Measurements from ENCODE around the gene ZNF888. TPM values are rescaled to one million over a fixed set of nuclear protein-coding genes. Genes with fewer than 3 reads are reported as not detected.
A peak's percentile ranks its signal among the peaks of the same experiment; 100 is the strongest.
"Not testable (repeated sequence)": the region's sequence is repeated elsewhere in the genome, so short reads cannot be mapped to it uniquely, and the experiment has no call there.

The ZNF888 gene
- total RNA-seq: 1 to 10 TPM; 1.7 to 1.9 TPM
- long read RNA-seq: 0 reads

DNA sequence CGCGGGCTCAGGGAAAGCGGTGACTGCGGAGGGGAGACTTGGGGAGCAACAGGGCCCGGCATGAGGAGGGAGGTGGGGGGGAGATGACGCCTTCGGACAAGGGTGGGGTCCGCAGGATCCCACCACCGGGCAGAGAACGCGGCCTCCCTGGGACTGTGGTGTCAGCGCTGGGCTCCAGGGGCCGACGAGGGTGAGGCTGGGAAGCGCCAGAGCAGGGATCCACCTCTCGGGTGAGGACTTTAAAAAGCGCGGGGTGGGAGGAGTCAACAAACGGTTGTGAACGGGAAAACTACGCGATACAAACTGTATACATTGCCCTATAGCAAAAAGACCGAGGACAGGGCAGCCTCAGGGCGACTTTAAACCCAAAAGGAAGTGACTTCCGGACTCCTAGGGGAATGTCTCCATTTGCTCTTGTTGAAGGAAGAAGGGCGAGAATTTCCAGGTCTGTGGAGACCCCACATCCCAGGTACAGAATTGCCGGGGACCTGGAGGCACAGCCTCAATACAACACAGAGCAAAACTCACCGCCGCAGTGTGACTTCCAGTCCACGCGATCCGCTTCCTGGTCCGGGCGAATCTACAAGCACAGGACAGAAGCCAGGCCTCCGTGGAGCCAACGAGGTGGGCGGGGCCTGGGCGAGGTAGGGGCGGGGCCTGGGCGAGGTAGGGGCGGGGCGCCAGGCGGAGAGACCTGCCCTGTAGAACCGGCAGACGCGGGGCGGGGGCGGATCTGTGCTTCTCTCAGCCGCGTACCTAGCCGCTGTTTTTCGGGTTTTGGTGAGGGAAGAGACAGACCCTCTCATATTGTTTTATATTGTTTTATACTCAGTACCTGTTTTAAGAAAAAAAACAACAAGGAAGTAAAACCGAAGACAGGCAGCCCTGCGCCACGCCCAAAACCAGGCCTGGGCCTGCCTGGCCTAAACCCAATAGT lies at the start of gene ZNF888:
Gene ZNF888, minus strand, starts transcription at position 588 of the 937 bp plus-strand sequence. CDS start 5,555 bp downstream, outside the sequence.
- peak; percentile 100 for ATAC-seq
- peak; percentile 89 for DNase-seq
- intact Hi-C loops (cut with DNase I): no loop called here

DNA sequence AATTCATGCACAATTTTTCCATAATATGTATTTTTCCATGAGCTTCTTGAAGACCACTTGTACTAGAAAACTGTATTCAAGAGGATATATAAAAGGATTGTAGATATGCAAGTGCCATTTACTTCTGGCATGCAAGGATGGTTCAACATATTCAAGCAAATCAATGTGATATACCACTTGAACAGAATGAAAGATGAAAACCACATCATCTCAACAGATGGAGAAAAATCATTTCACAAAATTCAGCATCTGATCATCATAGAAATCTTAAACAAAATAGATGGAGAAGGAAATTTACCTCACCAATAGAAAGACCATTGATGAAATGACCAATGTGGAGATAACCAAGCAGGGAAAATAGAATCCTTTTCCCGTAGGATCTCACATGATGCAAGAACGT lies 44.5 kb upstream of the ZNF888 start:
- intact Hi-C loops (cut with DNase I): no loop called here
- no peak for ATAC-seq
- DNase-seq: no peak

DNA sequence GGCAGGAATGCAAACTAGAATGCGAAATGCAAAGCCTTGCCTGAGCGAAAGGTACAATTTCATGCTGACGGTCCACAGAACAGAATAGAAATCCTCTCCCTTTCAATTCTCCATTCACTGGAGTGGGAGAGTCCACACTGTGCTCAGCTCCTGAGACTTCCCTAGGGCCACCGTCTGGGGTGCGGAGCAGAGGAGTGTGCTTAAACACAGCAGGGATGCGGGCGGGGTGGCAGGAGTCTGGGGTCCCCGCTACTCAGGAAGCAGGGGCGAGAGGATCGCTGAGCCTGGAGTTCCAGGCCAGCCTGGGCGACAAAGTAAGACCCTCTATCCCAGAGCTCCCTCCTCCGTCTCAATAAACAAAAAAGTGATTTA lies 40.0 kb upstream of the ZNF888 start:
- ATAC-seq: peak; percentile 39 to 52
- peak; percentile 29 for DNase-seq
- intact Hi-C loops (cut with DNase I): loop anchor here in 1 of 2 donors (2.0 to 5.0 kb wide), 3 partner anchors 20 to 66 kb away; partner anchors contain the start of gene ZNF320

DNA sequence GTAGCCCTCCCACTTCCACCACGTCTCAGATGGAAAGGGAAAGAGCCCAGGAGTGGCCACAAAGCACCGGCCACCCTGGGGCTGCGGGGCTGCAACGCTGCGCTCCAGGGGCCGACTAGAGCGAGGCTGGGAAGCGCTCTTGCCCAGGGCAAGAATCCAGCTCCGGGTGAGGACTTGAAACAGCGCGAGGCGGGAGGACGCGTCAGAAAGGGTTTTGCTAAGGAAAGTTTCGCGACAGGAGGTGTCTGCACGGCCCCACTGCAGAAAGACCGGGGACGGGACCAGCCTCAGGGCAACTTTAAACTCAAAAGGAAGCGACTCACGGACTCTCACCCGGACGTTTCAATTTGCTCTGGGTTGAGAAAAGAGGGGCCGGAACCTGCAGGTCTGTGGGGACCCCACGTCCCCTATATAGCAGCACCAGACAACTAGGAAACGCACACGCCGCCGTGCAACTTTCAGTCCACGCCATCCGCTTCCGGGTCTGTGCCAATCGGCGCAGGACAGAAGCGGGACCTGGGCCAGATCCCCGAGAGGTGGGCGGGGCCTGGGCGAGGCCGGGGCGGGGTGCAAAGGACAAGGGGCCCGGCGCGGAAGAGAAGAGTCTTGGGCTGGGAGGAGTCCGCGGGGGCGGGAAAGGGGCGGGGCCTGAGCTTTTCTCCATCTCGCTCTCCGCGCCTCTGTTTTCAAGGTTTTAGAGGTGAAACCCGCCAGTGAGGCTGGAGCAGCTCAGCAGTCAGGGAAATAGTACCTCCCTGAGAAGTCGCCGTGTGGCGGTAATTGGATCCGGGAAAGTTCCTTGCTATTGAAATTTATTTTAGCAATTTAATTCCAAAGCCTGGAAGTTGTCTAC lies 39.4 kb upstream of the ZNF888 start, which contains the start of gene ZNF816:
Gene ZNF816, minus strand, starts transcription at position 488 of the 853 bp plus-strand sequence. CDS start 6,792 bp downstream, outside the sequence.
- peak; percentile 99 to 100 for ATAC-seq
- intact Hi-C loops (cut with DNase I): loop anchor here in 1 of 2 donors (2.0 to 5.0 kb wide), 3 partner anchors 20 to 65 kb away; partner anchors contain the start of gene ZNF320
- peak; percentile 98 for DNase-seq

DNA sequence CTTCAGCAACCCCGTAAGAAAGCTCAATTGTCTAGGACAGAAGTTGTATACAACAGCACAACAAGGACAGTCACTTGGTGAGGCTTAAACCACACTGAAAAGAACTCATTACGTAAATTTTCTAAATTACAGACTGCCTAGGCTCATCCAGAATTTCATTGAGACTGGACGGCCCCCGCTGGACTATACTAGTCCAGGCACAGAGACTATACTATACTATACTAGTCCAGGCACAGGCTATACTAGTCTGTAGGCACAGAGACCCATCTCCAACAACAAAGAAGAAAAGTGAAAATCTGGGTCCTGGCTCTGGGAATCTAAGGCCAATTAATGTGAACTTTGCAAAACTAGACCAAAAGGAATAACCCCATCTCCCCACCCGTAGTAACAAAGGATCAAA lies 38.8 kb upstream of the ZNF888 start:
- ATAC-seq (peak in 1 of 2 donors; percentile 7), DNase-seq (no peak)
- intact Hi-C loops (cut with DNase I): loop anchor here in 1 of 2 donors (2.0 to 5.0 kb wide), 3 partner anchors 19 to 65 kb away; partner anchors contain the start of gene ZNF320

DNA sequence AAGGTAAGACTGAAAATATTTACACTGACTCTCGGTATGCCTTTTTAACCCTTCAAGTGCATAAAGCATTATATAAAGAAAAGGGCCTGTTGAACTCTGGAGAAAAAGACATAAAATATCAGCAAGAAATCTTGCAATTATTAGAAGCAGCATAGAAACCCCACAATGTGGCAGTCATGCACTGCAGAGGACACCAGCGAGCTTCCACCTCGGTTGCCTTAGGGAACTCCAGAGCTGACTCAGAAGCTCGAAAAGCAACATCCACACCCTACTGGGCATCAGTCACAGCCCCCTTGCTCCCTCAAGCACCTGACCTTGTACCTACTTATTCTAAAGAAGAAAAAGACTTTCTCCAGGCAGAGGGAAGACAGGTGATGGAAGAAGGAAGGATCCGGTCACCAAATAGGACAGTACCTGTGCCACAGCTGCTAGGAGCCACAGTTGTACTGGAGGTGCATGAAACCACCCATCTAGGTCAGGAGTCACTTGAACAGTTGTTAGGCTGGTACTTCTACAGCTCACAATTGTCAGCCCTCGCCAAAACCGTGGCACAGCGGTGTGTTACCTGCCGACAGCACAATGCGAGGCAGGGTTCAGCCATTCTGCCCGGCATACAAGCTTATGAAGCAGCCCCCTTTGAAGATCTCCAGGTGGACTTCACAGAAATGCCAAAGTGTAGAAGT lies 36.5 kb upstream of the ZNF888 start:
- intact Hi-C loops (cut with DNase I): loop anchor here in 1 of 2 donors (5.0 kb wide), 1 partner anchor 62 kb away; the partner anchor contains the start of gene ZNF320
- DNase-seq (no peak), ATAC-seq (no peak)

DNA sequence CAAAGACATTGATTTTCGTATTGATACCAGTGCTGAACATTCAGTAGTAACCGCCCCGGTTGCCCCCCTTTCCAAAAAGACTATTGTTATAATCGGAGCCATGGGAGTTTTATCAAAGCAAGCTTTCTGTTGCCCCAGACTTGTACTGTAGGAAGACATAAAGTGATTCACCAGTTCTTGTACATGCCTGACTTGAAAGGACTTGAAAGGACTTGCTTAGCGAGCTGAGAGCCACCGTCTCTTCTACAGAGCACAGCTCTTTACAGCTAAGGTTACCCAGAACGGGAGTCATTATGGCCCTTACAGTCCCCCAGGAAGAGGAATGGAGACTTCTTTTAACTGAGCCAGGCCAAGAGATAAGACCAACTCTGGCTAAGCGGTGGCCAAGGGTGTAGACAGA lies 34.4 kb upstream of the ZNF888 start:
- intact Hi-C loops (cut with DNase I): no loop called here
- ATAC-seq (no peak), DNase-seq (no peak)

DNA sequence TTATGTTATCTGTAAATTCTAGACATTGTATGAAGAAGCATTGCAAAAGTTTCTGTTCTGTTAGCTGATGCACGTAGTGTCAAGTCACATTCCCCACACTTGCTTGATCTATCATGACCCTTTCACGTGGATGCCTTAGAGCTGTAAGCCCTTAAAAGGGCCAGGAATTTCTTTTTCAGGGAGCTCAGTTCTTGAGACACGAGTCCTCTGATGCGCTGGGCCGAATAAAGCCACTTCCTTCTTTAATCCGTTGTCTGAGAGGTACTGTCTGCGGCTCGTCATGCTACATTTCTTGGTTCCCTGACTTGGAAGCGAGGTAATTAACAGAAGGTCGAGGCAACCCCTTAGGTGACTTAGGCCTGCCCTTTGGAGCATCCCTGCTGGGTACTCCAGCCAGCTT lies 33.7 kb upstream of the ZNF888 start:
- intact Hi-C loops (cut with DNase I): no loop called here
- DNase-seq: no peak
- ATAC-seq: no peak

DNA sequence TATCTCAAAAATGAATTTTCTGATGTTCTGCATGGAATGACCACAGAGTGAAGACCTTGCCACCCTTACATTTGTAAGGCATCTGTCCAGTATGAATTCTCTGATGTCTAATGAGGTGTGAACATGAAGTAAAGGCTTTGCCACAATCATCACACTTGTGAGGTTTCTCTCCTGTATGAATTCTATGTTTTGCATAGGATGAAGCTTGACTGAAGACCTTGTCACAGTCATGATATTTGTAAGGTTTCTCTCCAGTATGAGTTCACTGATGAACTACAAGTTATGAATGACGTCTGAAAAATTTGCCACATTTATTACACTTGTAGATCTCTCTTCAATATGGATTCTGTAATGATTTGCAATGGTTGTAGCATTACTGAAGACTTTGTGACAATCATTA lies 26.2 kb upstream of the ZNF888 start:
- ATAC-seq (no peak), DNase-seq (no peak)
- intact Hi-C loops (cut with DNase I): loop anchor here in 1 of 2 donors (10.0 kb wide), 1 partner anchor 95 kb away; the partner anchor contains the start of gene ZNF468

DNA sequence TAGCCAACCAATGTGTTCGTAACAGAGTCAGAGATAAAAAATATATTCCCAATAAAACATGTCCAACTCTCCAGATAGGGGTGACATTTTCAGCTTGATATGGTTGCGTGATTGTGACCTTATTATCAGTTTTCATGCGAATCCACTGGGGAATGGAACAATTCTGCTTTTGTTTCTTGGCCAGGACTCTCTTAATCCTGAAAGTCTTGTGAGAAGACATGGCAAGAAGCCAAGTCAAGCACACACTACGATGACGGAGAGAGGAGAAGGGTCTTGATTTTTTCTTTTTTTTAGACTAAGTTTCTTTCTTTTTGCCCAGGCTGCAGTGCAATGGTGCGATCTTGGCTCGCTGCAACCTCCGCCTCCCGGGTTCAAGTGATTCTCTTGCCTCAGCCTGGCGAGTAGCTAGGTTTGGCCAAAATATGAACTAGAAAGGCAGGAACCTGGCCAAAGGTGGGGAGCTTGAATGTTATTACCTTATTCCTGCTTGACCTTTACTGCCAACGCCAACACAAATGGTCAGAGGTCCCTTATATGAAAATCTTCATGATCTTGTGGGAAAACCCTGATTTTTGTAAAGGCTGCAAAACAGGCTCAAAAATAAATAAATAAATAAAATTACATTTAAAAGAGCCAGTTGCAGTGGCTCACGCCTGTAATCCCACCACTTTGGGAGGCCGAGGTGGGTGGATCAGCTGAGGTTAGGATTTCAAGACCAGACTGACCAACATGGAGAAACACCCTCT lies 25.0 kb upstream of the ZNF888 start:
- ATAC-seq: no peak
- DNase-seq: no peak
- intact Hi-C loops (cut with DNase I): loop anchor here in 1 of 2 donors (10.0 kb wide), 1 partner anchor 93 kb away; the partner anchor contains the start of gene ZNF468

DNA sequence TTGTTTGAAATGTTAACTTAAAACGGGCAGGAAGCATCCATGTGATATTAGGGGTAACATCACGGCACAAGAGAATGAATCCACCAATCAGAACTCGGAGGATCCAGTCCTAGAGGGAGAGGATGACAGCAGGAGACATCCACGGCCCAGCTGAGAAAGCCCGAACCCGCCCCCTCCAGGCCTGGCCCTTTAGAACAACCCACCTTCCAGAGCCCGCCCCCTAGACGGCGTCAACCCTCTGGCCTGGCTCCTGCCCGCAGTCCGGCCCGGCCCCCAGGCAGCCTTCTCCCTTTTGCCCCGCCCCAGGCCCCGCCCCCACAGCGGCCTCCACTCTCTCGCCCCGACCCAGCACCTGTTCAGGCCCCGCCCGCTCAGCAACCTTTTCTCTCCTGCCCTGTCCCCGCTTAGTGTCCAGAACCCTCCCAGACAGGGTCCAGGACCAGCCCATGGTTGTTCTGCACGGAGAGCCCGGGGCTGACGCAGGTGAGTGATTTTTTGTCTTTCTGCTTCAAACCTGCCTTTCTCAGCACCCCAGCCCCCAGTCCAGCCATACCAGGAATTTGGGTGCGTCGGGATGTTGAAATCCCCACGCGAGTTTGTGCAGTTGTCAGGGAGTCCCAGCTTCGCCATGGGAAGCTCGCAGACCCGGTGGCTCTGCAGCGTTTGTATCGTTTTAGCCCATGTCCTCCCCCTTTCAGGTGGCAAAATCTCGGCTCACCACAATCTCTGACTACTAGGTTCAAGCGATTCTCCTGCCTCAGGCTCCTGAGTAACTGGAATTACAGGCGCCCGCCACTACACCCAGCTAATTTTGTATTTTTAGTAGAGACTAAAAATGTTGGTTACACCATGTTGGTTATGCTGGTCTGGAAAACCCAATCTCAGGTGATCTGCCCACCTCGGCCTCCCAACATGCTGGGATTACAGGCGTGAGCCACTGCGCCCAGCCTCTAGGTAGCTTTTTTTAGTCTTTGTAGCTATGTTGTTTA lies 23.4 kb upstream of the ZNF888 start:
- intact Hi-C loops (cut with DNase I): loop anchor here in 1 of 2 donors (10.0 kb wide), 1 partner anchor 92 kb away; the partner anchor contains the start of gene ZNF468
- DNase-seq (peak; percentile 85), ATAC-seq (peak; percentile 4 to 64)

DNA sequence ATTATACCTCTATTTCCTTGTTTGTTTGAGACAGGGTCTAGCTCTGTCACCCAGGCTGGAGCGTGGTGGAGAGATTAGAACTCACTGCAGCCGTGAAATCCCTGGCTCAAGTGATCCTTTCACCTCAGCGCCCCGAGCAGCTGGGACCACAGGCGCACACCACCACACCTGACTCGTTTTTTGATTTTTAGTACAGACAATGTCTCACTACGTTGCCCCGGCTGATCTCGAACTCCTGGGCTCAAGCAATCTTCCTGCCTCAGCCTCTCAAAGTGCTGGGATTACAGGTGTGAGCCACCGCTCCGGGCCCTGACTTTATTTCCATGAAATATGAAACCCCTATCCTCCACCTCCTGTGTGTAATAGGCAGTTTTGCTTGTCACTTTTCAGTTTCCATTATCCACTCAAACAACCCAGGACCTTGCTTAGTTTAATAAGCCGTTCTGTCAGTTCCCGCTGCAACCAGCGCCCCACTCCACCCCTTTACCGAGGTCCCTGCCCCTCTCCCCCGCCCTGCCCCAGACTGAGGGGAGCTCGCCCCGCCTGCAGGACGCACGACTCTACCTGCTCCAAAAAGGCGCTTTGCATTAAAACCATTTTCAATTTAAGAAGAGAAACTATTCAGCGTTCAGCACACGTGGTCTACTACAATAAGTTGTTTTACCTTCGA lies 22.6 kb upstream of the ZNF888 start:
- intact Hi-C loops (cut with DNase I): loop anchor here in 1 of 2 donors (10.0 kb wide), 1 partner anchor 91 kb away; the partner anchor contains the start of gene ZNF468
- ATAC-seq (no peak), DNase-seq (no peak)

DNA sequence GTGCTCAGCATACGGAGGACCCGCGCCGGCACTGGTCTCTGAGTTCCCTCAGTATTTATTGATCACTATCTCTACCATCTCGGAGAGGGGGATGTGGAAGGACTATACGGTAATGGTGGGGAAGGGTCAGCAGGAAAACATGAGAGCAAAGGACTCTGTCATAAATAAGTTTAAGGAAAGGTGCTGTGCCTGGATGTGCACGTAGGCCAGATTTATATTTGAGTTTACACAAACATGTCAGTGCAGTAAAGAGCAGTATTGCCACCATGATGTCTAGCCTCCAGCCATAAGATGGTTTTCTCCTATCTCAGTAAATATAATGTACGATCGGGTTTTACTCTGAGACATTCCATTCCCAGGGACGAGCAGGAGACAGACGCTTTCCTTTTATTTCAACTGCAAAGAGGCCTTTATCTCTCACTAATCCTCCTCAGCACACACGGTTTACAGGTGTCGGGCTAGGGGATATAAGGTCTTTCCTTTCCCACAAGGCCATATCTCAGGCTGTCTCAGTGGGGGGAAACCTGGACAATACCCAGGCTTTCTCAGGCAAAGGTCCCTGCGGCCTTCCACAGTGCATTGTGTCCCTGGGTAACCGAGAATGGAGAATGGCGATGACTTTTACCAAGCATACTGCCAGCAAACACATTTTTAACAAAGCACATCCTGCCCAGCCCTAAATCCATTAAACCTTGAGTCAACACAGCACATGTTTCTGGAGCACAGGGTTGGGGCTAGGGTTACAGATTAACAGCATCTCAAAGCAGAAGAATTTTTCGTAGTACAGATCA lies 21.7 kb upstream of the ZNF888 start:
- intact Hi-C loops (cut with DNase I): loop anchor here in 1 of 2 donors (10.0 kb wide), 1 partner anchor 90 kb away; the partner anchor contains the start of gene ZNF468
- not testable (repeated sequence) for DNase-seq, ATAC-seq

DNA sequence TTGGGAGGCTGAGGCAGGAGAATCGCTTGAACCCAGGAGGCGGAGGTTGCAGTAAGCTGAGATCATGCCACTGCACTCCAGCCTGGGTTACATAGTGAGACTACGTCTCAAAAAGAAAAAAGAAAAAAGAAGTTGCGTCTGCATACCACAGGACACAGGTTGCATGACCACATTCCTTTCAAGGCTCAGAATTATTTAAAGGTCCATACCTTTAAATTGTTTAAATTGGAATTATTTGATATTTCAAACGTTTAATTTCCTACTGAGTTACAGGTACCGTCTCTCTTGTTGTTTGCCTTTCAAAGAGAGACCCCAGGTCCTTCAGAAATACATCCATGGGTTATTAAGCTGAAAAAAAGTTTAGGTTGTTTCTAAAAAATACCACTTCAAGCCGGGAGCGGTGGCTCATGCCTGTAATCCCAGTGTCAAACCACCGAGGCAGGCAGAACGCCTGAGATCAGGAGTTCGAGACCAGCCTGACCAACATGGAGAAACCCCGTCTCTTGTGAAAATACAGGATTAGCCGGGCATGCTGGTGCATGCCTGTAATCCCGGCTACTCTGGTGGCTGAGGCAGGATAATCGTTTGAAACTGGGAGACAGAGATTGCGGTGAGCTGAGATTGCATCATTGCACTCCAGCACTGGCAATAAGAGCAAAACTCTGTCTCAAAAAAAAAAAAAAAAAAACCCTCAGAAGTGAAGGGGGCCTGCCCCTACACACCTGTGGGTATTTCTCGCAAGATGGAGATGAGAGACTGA lies 20.8 kb upstream of the ZNF888 start:
- intact Hi-C loops (cut with DNase I): loop anchor here in 1 of 2 donors (2.0 to 10.0 kb wide), 2 partner anchors 19 to 89 kb away; partner anchors contain the start of genes ZNF468 and ZNF816
- ATAC-seq: no peak
- DNase-seq: no peak

Data from left cardiac atrium (tissue), 4 donors.